IPS-18c (cell line): ENCODE results near the gene CDC42BPA.
"Not testable (repeated sequence)": the region's sequence is repeated elsewhere in the genome, so short reads cannot be mapped to it uniquely, and the experiment has no call there.

Experiments
- H3K4me3 ChIP-seq: 2 replicates; pipeline ENCODE4 v1.7.0; 2013; ENCODE audit warnings: low read depth, mild to moderate bottlenecking, low read length, moderate library complexity; ENCODE audit not compliant: insufficient read depth
- H3K9me3 ChIP-seq: one replicate; pipeline ENCODE4 v1.6.1; 2013; ENCODE audit warnings: mild to moderate bottlenecking, low read length, moderate library complexity; ENCODE audit not compliant: control insufficient read depth, insufficient read depth

Gene CDC42BPA

GRCh38 chr1:226962421-226963391, 355.6 kb downstream of the CDC42BPA start:
- no peak overlapping the region for H3K4me3 ChIP-seq
- H3K9me3 ChIP-seq, result peaks cover 4% of the 10 kb centered on the region

GRCh38 chr1:226960944-226961765, 357.1 kb downstream of the CDC42BPA start:
- H3K4me3 ChIP-seq, result no peak overlapping the region
- peaks cover 4% of the 10 kb centered on the region for H3K9me3 ChIP-seq

GRCh38 chr1:226960256-226960655, 358.0 kb downstream of the CDC42BPA start:
- Histone ChIP-seq H3K9me3 (peaks cover 4% of the 10 kb centered on the region), H3K4me3 (no peak overlapping the region)

GRCh38 chr1:226958300-226958699, 360.0 kb downstream of the CDC42BPA start:
- peaks cover 4% of the 10 kb centered on the region for H3K9me3 ChIP-seq

GRCh38 chr1:226957714-226958113, 360.6 kb downstream of the CDC42BPA start:
- H3K4me3 ChIP-seq, result no peak overlapping the region
- peaks cover 4% of the 10 kb centered on the region for H3K9me3 ChIP-seq

More at GRCh38 chr1:226958300-226958699, 360.0 kb downstream of the CDC42BPA start:
- no peak overlapping the region for H3K4me3 ChIP-seq

GRCh38 chr1:226956942-226957713, 361.2 kb downstream of the CDC42BPA start:
- Histone ChIP-seq H3K9me3 (peaks cover 4% of the 10 kb centered on the region), H3K4me3 (no peak overlapping the region)

- not testable (repeated sequence) for H3K4me3 ChIP-seq, H3K9me3 ChIP-seq
Measured at GRCh38 chr1:226955857-226956256, 362.4 kb downstream of the CDC42BPA start.

GRCh38 chr1:226954777-226955176, 363.5 kb downstream of the CDC42BPA start:
- H3K9me3 ChIP-seq, result peaks cover 6% of the 10 kb centered on the region

GRCh38 chr1:226954337-226954736, 364.0 kb downstream of the CDC42BPA start:
- Histone ChIP-seq H3K9me3 (peaks cover 6% of the 10 kb centered on the region), H3K4me3 (no peak overlapping the region)

More at GRCh38 chr1:226954777-226955176, 363.5 kb downstream of the CDC42BPA start:
- no peak overlapping the region for H3K4me3 ChIP-seq

- Histone ChIP-seq H3K9me3 (peaks cover 6% of the 10 kb centered on the region), H3K4me3 (no peak overlapping the region)
Measured at GRCh38 chr1:226953175-226953800, 365.0 kb downstream of the CDC42BPA start.

GRCh38 chr1:226952118-226952441, 366.2 kb downstream of the CDC42BPA start:
- Histone ChIP-seq H3K9me3 (peaks cover 6% of the 10 kb centered on the region), H3K4me3 (no peak overlapping the region)

- H3K4me3 ChIP-seq, result no peak overlapping the region
- H3K9me3 ChIP-seq, result peaks cover 6% of the 10 kb centered on the region
Measured at GRCh38 chr1:226951286-226952117, 366.8 kb downstream of the CDC42BPA start.

GRCh38 chr1:226950871-226951270, 367.4 kb downstream of the CDC42BPA start:
- Histone ChIP-seq H3K9me3 (peaks cover 6% of the 10 kb centered on the region), H3K4me3 (no peak overlapping the region)

- peaks cover 6% of the 10 kb centered on the region for H3K9me3 ChIP-seq
- H3K4me3 ChIP-seq, result no peak overlapping the region
Measured at GRCh38 chr1:226950316-226950715, 368.0 kb downstream of the CDC42BPA start.

GRCh38 chr1:226949401-226949800, 368.9 kb downstream of the CDC42BPA start:
- Histone ChIP-seq H3K9me3 (peaks cover 6% of the 10 kb centered on the region), H3K4me3 (no peak overlapping the region)

GRCh38 chr1:226948996-226949395, 369.3 kb downstream of the CDC42BPA start:
- peaks cover 6% of the 10 kb centered on the region for H3K9me3 ChIP-seq
- no peak overlapping the region for H3K4me3 ChIP-seq
